HG03460 (cell line): ENCODE data around the gene TRAFD1.
A peak's percentile ranks its signal among the peaks of the same experiment; 100 is the strongest.

Experiments
- ATAC-seq: cut with Tn5 transposase; IDR thresholded peaks from one replicate; pipeline ENCODE4 v1.9.1; 2021; ENCODE audit not compliant: unreplicated experiment

Gene TRAFD1

GRCh38 chr12:112115259-112116045 lies 9.9 kb upstream of the TRAFD1 start:
- ATAC-seq: no peak

GRCh38 chr12:112116232-112117060 lies 8.9 kb upstream of the TRAFD1 start:
- ATAC-seq: no peak

- no peak for ATAC-seq
Observed at GRCh38 chr12:112117685-112118084, 7.7 kb upstream of the TRAFD1 start.

- ATAC-seq: no peak
Observed at GRCh38 chr12:112121780-112122565, 3.4 kb upstream of the TRAFD1 start.

GRCh38 chr12:112122823-112123690 lies 2.3 kb upstream of the TRAFD1 start:
- no peak for ATAC-seq

- no peak for ATAC-seq
Observed at GRCh38 chr12:112124918-112125249, 476 bp upstream of the TRAFD1 start.

- no peak for ATAC-seq
Observed at GRCh38 chr12:112126000-112126438, 659 bp downstream of the TRAFD1 start.

- no peak for ATAC-seq
Observed at GRCh38 chr12:112126911-112127310, 1.6 kb downstream of the TRAFD1 start.

GRCh38 chr12:112130441-112130998 lies 5.2 kb downstream of the TRAFD1 start:
- peak; percentile 55 for ATAC-seq

GRCh38 chr12:112131686-112132085 lies 6.3 kb downstream of the TRAFD1 start:
- no peak for ATAC-seq

- ATAC-seq: no peak
Observed at GRCh38 chr12:112133418-112133817, 8.1 kb downstream of the TRAFD1 start.

GRCh38 chr12:112134731-112135130 lies 9.4 kb downstream of the TRAFD1 start:
- ATAC-seq: no peak

- ATAC-seq: no peak
Observed at GRCh38 chr12:112140728-112141127, 15.4 kb downstream of the TRAFD1 start.

- no peak for ATAC-seq
Observed at GRCh38 chr12:112146123-112146522, 20.8 kb downstream of the TRAFD1 start.

GRCh38 chr12:112148031-112148513 lies 22.7 kb downstream of the TRAFD1 start:
- ATAC-seq: no peak

- no peak for ATAC-seq
Observed at GRCh38 chr12:112149596-112149995, 24.2 kb downstream of the TRAFD1 start.

GRCh38 chr12:112151766-112152541 lies 26.6 kb downstream of the TRAFD1 start:
- no peak for ATAC-seq

GRCh38 chr12:112153181-112153892 lies 28.0 kb downstream of the TRAFD1 start:
- ATAC-seq: no peak

- ATAC-seq: no peak
Observed at GRCh38 chr12:112153893-112154219, 28.5 kb downstream of the TRAFD1 start.
